Measurements from ENCODE around the gene KRT84. TPM values are rescaled to one million over a fixed set of nuclear protein-coding genes. Genes with fewer than 3 reads are reported as not detected.

Gene KRT84
- total RNA-seq, 1 experiment from 2014 or later = not detected

DNA sequence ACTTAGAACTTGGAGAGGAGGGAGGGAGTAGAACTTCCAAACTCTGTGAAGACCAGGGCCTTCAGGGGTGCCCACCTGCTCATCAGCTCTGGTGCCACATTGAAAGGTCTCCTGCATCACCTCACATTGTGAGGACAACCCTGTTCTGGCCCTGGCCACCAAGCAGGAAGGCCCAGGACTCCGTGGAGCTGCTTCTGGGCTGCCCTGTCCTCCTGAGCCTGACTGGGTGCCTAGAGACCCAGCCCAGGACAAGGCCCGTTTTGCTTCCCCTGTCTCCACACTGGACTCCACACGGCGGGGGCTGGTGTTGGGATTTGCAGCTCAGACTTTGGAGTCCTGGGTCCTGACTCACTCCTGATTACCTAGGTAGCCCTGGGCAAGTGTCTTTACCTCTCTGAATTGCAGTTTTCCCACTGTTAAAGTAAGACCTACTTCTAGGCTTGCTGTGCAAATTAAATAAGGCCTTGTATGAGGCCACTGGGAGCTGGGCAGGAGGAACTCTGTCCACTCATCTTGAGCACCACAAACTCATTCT lies 33.2 kb upstream of the KRT84 start:
- ChIA-PET POLR2A (ENCODE audit: low non-redundant PET) (no interaction called here), CTCF (no interaction called here)
- BruUV-seq (replicated peaks) = no TSS peak
- intact Hi-C loops (cut with micrococcal nuclease; ENCODE audit: unreplicated experiment) = no loop called here
- Histone ChIP-seq H3K36me3 (ENCODE audit: insufficient read depth, low read length, poor library complexity, severe bottlenecking) (no peaks in the 10 kb centered on the region), H3K4me1 (ENCODE audit: insufficient read depth, low read length, poor library complexity, severe bottlenecking) (no peaks in the 10 kb centered on the region), H3K27me3 (replicated peaks; ENCODE audit: insufficient read depth, low read depth, low read length, poor library complexity) (no peaks in the 10 kb centered on the region), H3K9me3 (ENCODE audit: low read depth, low read length, poor library complexity, severe bottlenecking) (no peaks in the 10 kb centered on the region), H3K27ac (ENCODE audit: low read depth, low read length, poor library complexity, severe bottlenecking) (no peak overlapping the region), H3K4me3 (ENCODE audit: low read depth, low read length, poor library complexity, severe bottlenecking) (no peak overlapping the region)
- TF ChIP-seq EZH2 (IDR thresholded peaks at IDR 0.05; ENCODE audit: borderline replicate concordance, low read depth, low read length, poor library complexity, severe bottlenecking) = no peak
- TF ChIP-seq, protein P1, sequence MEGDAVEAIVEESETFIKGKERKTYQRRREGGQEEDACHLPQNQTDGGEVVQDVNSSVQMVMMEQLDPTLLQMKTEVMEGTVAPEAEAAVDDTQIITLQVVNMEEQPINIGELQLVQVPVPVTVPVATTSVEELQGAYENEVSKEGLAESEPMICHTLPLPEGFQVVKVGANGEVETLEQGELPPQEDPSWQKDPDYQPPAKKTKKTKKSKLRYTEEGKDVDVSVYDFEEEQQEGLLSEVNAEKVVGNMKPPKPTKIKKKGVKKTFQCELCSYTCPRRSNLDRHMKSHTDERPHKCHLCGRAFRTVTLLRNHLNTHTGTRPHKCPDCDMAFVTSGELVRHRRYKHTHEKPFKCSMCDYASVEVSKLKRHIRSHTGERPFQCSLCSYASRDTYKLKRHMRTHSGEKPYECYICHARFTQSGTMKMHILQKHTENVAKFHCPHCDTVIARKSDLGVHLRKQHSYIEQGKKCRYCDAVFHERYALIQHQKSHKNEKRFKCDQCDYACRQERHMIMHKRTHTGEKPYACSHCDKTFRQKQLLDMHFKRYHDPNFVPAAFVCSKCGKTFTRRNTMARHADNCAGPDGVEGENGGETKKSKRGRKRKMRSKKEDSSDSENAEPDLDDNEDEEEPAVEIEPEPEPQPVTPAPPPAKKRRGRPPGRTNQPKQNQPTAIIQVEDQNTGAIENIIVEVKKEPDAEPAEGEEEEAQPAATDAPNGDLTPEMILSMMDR (conservative IDR thresholded peaks at IDR 0.05; ENCODE audit: low read depth, low read length) = no peak
- DNase-seq (ENCODE audit: low spot score) = no peak

DNA sequence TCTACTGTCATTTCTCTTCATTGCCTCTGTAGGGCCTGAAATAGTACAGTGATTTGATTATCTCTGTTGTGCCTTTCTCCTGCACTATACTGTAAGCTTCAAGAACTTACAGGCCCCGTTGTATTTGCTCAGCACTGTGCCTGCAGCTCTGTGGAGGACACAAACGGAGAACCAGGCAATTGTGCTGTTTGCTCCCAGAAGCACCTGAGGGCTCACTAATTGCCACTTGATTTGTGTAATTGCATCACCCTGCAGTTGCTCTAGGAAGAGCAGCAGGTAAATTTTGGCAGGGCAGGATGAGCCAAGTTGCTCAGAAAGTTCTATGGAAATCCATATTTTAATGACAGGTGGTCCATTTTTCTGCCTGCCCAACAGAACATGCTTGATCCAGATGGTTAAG lies 32.3 kb upstream of the KRT84 start:
- no TSS peak for BruUV-seq (replicated peaks)
- CTCF ChIA-PET = no interaction called here
- Histone ChIP-seq H3K27ac (ENCODE audit: low read depth, low read length, poor library complexity, severe bottlenecking) (no peak overlapping the region), H3K27me3 (replicated peaks; ENCODE audit: insufficient read depth, low read depth, low read length, poor library complexity) (no peaks in the 10 kb centered on the region), H3K9me3 (ENCODE audit: low read depth, low read length, poor library complexity, severe bottlenecking) (no peaks in the 10 kb centered on the region), H3K4me3 (ENCODE audit: low read depth, low read length, poor library complexity, severe bottlenecking) (no peak overlapping the region), H3K36me3 (ENCODE audit: insufficient read depth, low read length, poor library complexity, severe bottlenecking) (no peaks in the 10 kb centered on the region), H3K4me1 (ENCODE audit: insufficient read depth, low read length, poor library complexity, severe bottlenecking) (no peaks in the 10 kb centered on the region)
- intact Hi-C loops (cut with micrococcal nuclease; ENCODE audit: unreplicated experiment) = no loop called here
- no peak for DNase-seq (ENCODE audit: low spot score)
- no peak for TF ChIP-seq EZH2 (IDR thresholded peaks at IDR 0.05; ENCODE audit: borderline replicate concordance, low read depth, low read length, poor library complexity, severe bottlenecking)
- TF ChIP-seq, protein P1 (conservative IDR thresholded peaks at IDR 0.05; ENCODE audit: low read depth, low read length) = no peak
- POLR2A ChIA-PET (ENCODE audit: low non-redundant PET) = no interaction called here

DNA sequence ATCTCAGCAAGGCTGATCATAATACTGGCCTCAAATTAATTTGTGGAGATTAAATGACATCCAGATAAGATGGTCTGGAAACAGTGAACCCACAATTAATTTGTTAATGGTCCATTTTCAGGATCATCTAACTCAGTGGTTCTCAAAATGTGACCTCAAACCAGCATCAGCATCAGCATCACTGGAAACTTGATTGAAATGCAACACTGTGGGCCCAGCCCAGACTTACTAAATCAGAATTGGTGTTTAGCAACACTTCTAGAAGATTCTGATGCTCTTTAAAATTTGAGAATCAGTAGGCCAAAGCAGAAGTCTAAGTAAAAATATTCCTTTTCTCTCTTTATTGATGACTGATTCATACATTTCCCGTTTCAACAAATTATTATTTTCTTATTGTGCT lies 31.3 kb upstream of the KRT84 start:
- no TSS peak for BruUV-seq (replicated peaks)
- DNase-seq (ENCODE audit: low spot score) = no peak
- Histone ChIP-seq H3K9me3 (ENCODE audit: low read depth, low read length, poor library complexity, severe bottlenecking) (no peaks in the 10 kb centered on the region), H3K27ac (ENCODE audit: low read depth, low read length, poor library complexity, severe bottlenecking) (no peak overlapping the region), H3K4me1 (ENCODE audit: insufficient read depth, low read length, poor library complexity, severe bottlenecking) (no peaks in the 10 kb centered on the region), H3K4me3 (ENCODE audit: low read depth, low read length, poor library complexity, severe bottlenecking) (no peak overlapping the region), H3K36me3 (ENCODE audit: insufficient read depth, low read length, poor library complexity, severe bottlenecking) (no peaks in the 10 kb centered on the region), H3K27me3 (replicated peaks; ENCODE audit: insufficient read depth, low read depth, low read length, poor library complexity) (no peaks in the 10 kb centered on the region)
- ChIA-PET POLR2A (ENCODE audit: low non-redundant PET) (no interaction called here), CTCF (no interaction called here)
- no peak for TF ChIP-seq EZH2 (IDR thresholded peaks at IDR 0.05; ENCODE audit: borderline replicate concordance, low read depth, low read length, poor library complexity, severe bottlenecking)
- TF ChIP-seq, protein P1 (conservative IDR thresholded peaks at IDR 0.05; ENCODE audit: low read depth, low read length) = no peak
- intact Hi-C loops (cut with micrococcal nuclease; ENCODE audit: unreplicated experiment) = no loop called here

Measured in A673 (cell line).